IMR-90 (cell line): ENCODE measurements around the gene EBLN2. TPM values are rescaled to one million over a fixed set of nuclear protein-coding genes. Genes with fewer than 3 reads are reported as not detected.

Experiments
- ATAC-seq: fragments of 200-7000 bp; cut with Tn5 transposase; 2 replicates; pipeline ENCODE4 v1.9.1; 2020; ENCODE audit warnings: low read depth, mild to moderate bottlenecking, moderate library complexity
- BruUV-seq: library from RNA; stranded (reverse); fragments of 400-500 nt; replicated peaks from 2 replicates; lab custom pipeline; 2021; lab: Mats Ljungman, UMichigan
- CTCF ChIA-PET: fragments of 300-600 bp; formaldehyde crosslinking; extraction: SDS; loops from one replicate; lab custom pipeline; 2021; ENCODE audit warnings: antibody characterized with exemption; lab: Yijun Ruan, JAX
- POLR2A ChIA-PET: fragments of 300-600 bp; sonication (Branson Sonifier 250); formaldehyde crosslinking; loops from one replicate; lab custom pipeline; 2022; ENCODE audit warnings: antibody characterized with exemption; ENCODE audit not compliant: unreplicated experiment; lab: Charles Lee
- DNase-seq: peaks from one replicate; pipeline ENCODE4 v3.0.0; 2013
- H2AFZ ChIP-seq: replicated peaks from 2 replicates; pipeline ENCODE3; 2013; ENCODE audit warnings: low read length, mild to moderate bottlenecking; ENCODE audit not compliant: poor library complexity
- H2AK5ac ChIP-seq: 2 replicates; pipeline ENCODE4 v1.6.1; 2013; ENCODE audit warnings: low read depth, low read length, inconsistent platforms
- H2AK9ac ChIP-seq: replicated peaks from 2 replicates; pipeline ENCODE3; 2013; ENCODE audit warnings: mild to moderate bottlenecking, low read depth, low read length, moderate library complexity; ENCODE audit not compliant: poor library complexity
- H2BK120ac ChIP-seq: 2 replicates; pipeline ENCODE4 v1.6.1; 2013; ENCODE audit warnings: low read depth, low read length, inconsistent platforms
- H2BK15ac ChIP-seq: 3 replicates; pipeline ENCODE4 v1.6.1; 2013; ENCODE audit warnings: low read depth, low read length, inconsistent platforms
- H2BK20ac ChIP-seq: 2 replicates; pipeline ENCODE4 v1.6.1; 2013; ENCODE audit warnings: low read depth, mild to moderate bottlenecking, inconsistent platforms, low read length, moderate library complexity
- H2BK5ac ChIP-seq: 2 replicates; pipeline ENCODE4 v1.6.1; 2013; ENCODE audit warnings: mild to moderate bottlenecking, low read depth, low read length, inconsistent platforms; ENCODE audit not compliant: poor library complexity, severe bottlenecking
- H3K14ac ChIP-seq: replicated peaks from 2 replicates; pipeline ENCODE4 v1.6.1; 2013; ENCODE audit warnings: low read depth, low read length, inconsistent platforms
- H3K18ac ChIP-seq: 2 replicates; pipeline ENCODE4 v1.6.1; 2013; ENCODE audit warnings: low read depth, low read length, control low read depth
- H3K23ac ChIP-seq: 2 replicates; pipeline ENCODE4 v1.6.1; 2013; ENCODE audit warnings: low read depth, low read length, inconsistent platforms
- H3K27ac ChIP-seq: 2 replicates; pipeline ENCODE4 v1.5.1; 2013; ENCODE audit warnings: mild to moderate bottlenecking, control low read depth, low read length; ENCODE audit not compliant: insufficient read depth
- H3K27me3 ChIP-seq: 2 replicates; pipeline ENCODE4 v1.6.1; 2013; ENCODE audit warnings: low read length; ENCODE audit not compliant: control insufficient read depth, insufficient read depth
- H3K36me3 ChIP-seq: 2 replicates; pipeline ENCODE4 v1.6.1; 2013; ENCODE audit warnings: low read length, mixed read lengths; ENCODE audit not compliant: control insufficient read depth, insufficient read depth
- H3K4ac ChIP-seq: 2 replicates; pipeline ENCODE4 v1.6.1; 2013; ENCODE audit warnings: low read depth, low read length, inconsistent platforms
- H3K4me1 ChIP-seq: 2 replicates; pipeline ENCODE4 v1.6.1; 2013; ENCODE audit warnings: low read length, mixed read lengths; ENCODE audit not compliant: control insufficient read depth, insufficient read depth
- H3K4me2 ChIP-seq: 2 replicates; pipeline ENCODE4 v1.6.1; 2013; ENCODE audit warnings: low read depth, mild to moderate bottlenecking, control low read depth, low read length, moderate library complexity
- H3K4me3 ChIP-seq: 2 replicates; pipeline ENCODE4 v1.5.1; 2013; ENCODE audit warnings: low read depth, mild to moderate bottlenecking, control low read depth, low read length, moderate library complexity; ENCODE audit not compliant: insufficient read depth
- H3K56ac ChIP-seq: 2 replicates; pipeline ENCODE4 v1.6.1; 2013; ENCODE audit warnings: low read length, inconsistent platforms; ENCODE audit not compliant: insufficient read depth; ENCODE audit errors: extremely low read depth
- H3K79me1 ChIP-seq, 2 experiments: 2 replicates each; pipeline ENCODE4 v1.6.1; 2013; ENCODE audit warnings: low read length in 2 of 2, inconsistent platforms in 1 of 2, low read depth in 1 of 2
- H3K9ac ChIP-seq: 2 replicates; pipeline ENCODE4 v1.6.1; 2013; ENCODE audit warnings: low read depth, low read length, control low read depth
- H3K9me1 ChIP-seq: 2 replicates; pipeline ENCODE4 v1.6.1; 2013; ENCODE audit warnings: low read length, inconsistent platforms; ENCODE audit not compliant: insufficient read depth
- H3K9me3 ChIP-seq: 2 replicates; pipeline ENCODE4 v1.6.1; 2013; ENCODE audit warnings: low read length; ENCODE audit not compliant: control insufficient read depth, insufficient read depth
- H4K20me1 ChIP-seq: 2 replicates; pipeline ENCODE4 v1.6.1; 2013; ENCODE audit warnings: low read length, inconsistent platforms; ENCODE audit not compliant: insufficient read depth
- H4K5ac ChIP-seq: 2 replicates; pipeline ENCODE4 v1.6.1; 2013; ENCODE audit warnings: mild to moderate bottlenecking, low read depth, low read length, control low read depth
- H4K8ac ChIP-seq, 2 experiments: 2 replicates each; pipeline ENCODE4 v1.6.1; 2013; ENCODE audit warnings: low read depth in 2 of 2, low read length in 2 of 2, control low read depth in 1 of 2, inconsistent platforms in 1 of 2
- H4K91ac ChIP-seq: 2 replicates; pipeline ENCODE4 v1.6.1; 2013; ENCODE audit warnings: low read depth, low read length, inconsistent platforms; ENCODE audit not compliant: insufficient read depth
- ELK1 ChIP-seq: fragments of 150-350 bp; IDR thresholded peaks from 2 replicates; pipeline ENCODE4 v1.6.1; 2016; ENCODE audit warnings: low read depth, mild to moderate bottlenecking, low read length, moderate library complexity, borderline replicate concordance
- MXI1 ChIP-seq: IDR thresholded peaks from 2 replicates; pipeline ENCODE4 v1.6.1; 2012; ENCODE audit warnings: low read depth, mild to moderate bottlenecking, low read length, moderate library complexity, borderline replicate concordance
- RAD21 ChIP-seq: IDR thresholded peaks from 2 replicates; pipeline ENCODE4 v1.6.1; 2012; ENCODE audit warnings: low read length, improper control_type of control experiment
- RFX5 ChIP-seq: IDR thresholded peaks from 2 replicates; pipeline ENCODE4 v1.8.0; 2012; ENCODE audit warnings: low read depth, mild to moderate bottlenecking, low read length, moderate library complexity
- SMC3 ChIP-seq: fragments of 150-350 bp; IDR thresholded peaks from 2 replicates; pipeline ENCODE4 v1.6.1; 2016; ENCODE audit warnings: low read depth, mild to moderate bottlenecking, antibody characterized with exemption, low read length, moderate library complexity
- WGBS, 2 experiments: methylation state at CpG; one replicate each; pipeline versions ENCODE4 v1.1.5 to v1.1.7; 2013; ENCODE audit warnings: missing lambda C conversion rate in 2 of 2; ENCODE audit not compliant: insufficient read length in 1 of 2; ENCODE audit errors: extremely low coverage in 2 of 2; 5-methylcytosine and 5-hydroxymethylcytosine counted together
- dilution Hi-C: fragments of 300-500 bp; cut with HindIII; formaldehyde crosslinking; loops from one replicate; pipeline ENCODE4 v1.14.3; 2018; ENCODE audit warnings: low sequenced_read_pairs; ENCODE audit not compliant: unreplicated experiment
- in situ Hi-C: fragments of 300-500 bp; cut with MboI; formaldehyde crosslinking; loops from 3 replicates; pipeline ENCODE4 v1.14.3; 2019; ENCODE audit warnings: low sequenced_read_pairs, inconsistent platforms, mixed read lengths
- intact Hi-C: fragments of 100-400 bp; cut with micrococcal nuclease; formaldehyde crosslinking; loops from 2 replicates; pipeline ENCODE4 v1.10.0; 2022
- polyA plus RNA-seq, 3 experiments: library from polyadenylated mRNA; depleted of rRNA; stranded (reverse); fragments of >200 nt; gene quantifications; 2 replicates each; pipeline ENCODE4 v1.2.3, GENCODE V29; 2012; ENCODE audit warnings: low replicate concordance in 1 of 3
- total RNA-seq: library from RNA; depleted of rRNA; stranded (reverse); fragments of >200 nt; gene quantifications from 2 replicates; pipeline ENCODE4 v1.2.3, GENCODE V29; 2012
- TF ChIP-seq, protein P1 (sequence below): conservative IDR thresholded peaks from 2 replicates; pipeline ENCODE4 v1.5.1; 2012; ENCODE audit warnings: mild to moderate bottlenecking, low read depth, low read length, improper control_type of control experiment

EBLN2 gene
- total and polyA plus RNA-seq, 2 of the 4 experiments (the other 2 are of a cell fraction): 2.5 to 7.7 TPM

DNA sequence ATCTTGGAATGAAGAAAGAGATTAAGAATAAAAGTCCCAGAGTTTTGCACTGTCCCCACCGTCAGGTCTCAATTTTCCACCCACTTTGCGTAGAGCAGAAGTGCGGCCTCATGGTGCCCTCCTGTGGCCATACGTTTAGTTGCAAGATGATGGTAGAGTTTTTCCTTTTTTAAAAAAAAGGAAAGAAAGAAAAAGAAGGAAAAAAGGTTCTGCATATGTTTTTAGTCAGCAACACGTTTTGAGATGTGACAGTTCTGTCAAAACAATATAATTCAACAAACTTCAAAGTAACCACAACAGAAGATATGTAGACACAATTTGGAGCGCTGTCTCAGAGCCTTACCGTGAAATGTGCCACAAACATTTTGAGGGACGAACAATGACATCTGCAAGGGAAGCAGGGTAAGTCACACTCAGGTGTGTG is 24.6 kb downstream of the EBLN2 start:
- Histone ChIP-seq H3K4me3 (no peak overlapping the region), H2BK120ac (no peak overlapping the region), H3K18ac (no peak overlapping the region), H3K27me3 (peaks cover 5% of the 10 kb centered on the region; the same call in 1 of the 2 replicates), H4K8ac (no peak overlapping the region), H3K56ac (no peak overlapping the region), H2BK5ac (no peak overlapping the region), H3K4me1 (peaks cover 2% of the 10 kb centered on the region; the same call in 1 of the 2 replicates), H3K14ac (no peak overlapping the region), H2AK5ac (no peak overlapping the region), H4K20me1 (no peaks in the 10 kb centered on the region), H3K9ac (no peak overlapping the region), H3K4me2 (0 out of 2 replicates have a peak overlapping the region, but pooled peaks have one; percentile 46), H4K5ac (no peak overlapping the region), H2AFZ (no peak overlapping the region), H2AK9ac (no peak overlapping the region), H3K23ac (no peak overlapping the region), H2BK15ac (no peak overlapping the region), H3K4ac (no peak overlapping the region), H2BK20ac (no peak overlapping the region), H3K9me3 (no peaks in the 10 kb centered on the region), H3K36me3 (no peaks in the 10 kb centered on the region), H3K79me1 (no peaks in the 10 kb centered on the region), H3K9me1 (no peaks in the 10 kb centered on the region), H3K27ac (no peak overlapping the region), H4K91ac (no peak overlapping the region)
- BruUV-seq: no TSS peak
- CTCF ChIA-PET: interaction anchor here (0.6 to 1.5 kb wide), 4 partner anchors 151 to 238 kb away, joined by 3 to 10 read pairs (median 3); partner anchors contain the start of gene SHQ1
- ATAC-seq (peak; percentile 92), DNase-seq (peak; percentile 43)
- POLR2A ChIA-PET: no interaction called here
- WGBS, 2 experiments: 35% methylated on average over 2 of the region's 8 CpGs; no CpG with 5 or more reads in 1 of the 2 experiments
- in situ Hi-C loops (loop anchor here (25.0 kb wide), 2 partner anchors 649 to 1199 kb away; partner anchors contain the start of gene RYBP), dilution Hi-C loops (no loop called here), intact Hi-C loops (loop anchor here (1.0 to 5.0 kb wide), 6 partner anchors 148 to 1374 kb away; no protein-coding TSS in a partner anchor)
- no peak for TF ChIP-seq RFX5
- TF ChIP-seq SMC3: peak; percentile 87
- TF ChIP-seq MXI1: no peak
- no peak for TF ChIP-seq ELK1
- TF ChIP-seq, protein P1, sequence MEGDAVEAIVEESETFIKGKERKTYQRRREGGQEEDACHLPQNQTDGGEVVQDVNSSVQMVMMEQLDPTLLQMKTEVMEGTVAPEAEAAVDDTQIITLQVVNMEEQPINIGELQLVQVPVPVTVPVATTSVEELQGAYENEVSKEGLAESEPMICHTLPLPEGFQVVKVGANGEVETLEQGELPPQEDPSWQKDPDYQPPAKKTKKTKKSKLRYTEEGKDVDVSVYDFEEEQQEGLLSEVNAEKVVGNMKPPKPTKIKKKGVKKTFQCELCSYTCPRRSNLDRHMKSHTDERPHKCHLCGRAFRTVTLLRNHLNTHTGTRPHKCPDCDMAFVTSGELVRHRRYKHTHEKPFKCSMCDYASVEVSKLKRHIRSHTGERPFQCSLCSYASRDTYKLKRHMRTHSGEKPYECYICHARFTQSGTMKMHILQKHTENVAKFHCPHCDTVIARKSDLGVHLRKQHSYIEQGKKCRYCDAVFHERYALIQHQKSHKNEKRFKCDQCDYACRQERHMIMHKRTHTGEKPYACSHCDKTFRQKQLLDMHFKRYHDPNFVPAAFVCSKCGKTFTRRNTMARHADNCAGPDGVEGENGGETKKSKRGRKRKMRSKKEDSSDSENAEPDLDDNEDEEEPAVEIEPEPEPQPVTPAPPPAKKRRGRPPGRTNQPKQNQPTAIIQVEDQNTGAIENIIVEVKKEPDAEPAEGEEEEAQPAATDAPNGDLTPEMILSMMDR: peak; percentile 92
- TF ChIP-seq RAD21: peak; percentile 94
